NCI-H446 (cell line): ENCODE results near the gene TAX1BP1.
"Not testable (repeated sequence)": the region's sequence is repeated elsewhere in the genome, so short reads cannot be mapped to it uniquely, and the experiment has no call there.

Source experiments
- DNase-seq, 2 experiments: peaks; one replicate each; lab custom pipeline; 2025; lab: John Stamatoyannopoulos, UW

TAX1BP1 gene

GRCh38 chr7:27739301-27739908 lies 557 bp upstream of the TAX1BP1 start:
- no peak for DNase-seq

GRCh38 chr7:27740449-27741086 lies 606 bp downstream of the TAX1BP1 start:
- DNase-seq = peak; percentile 27 to 68

- DNase-seq = not testable (repeated sequence)
Observed at GRCh38 chr7:27742091-27742710, 2.2 kb downstream of the TAX1BP1 start.

- peak in 1 of 2 experiments; percentile 28 for DNase-seq
Observed at GRCh38 chr7:27745064-27745583, 5.2 kb downstream of the TAX1BP1 start.

- DNase-seq = no peak
Observed at GRCh38 chr7:27746486-27746885, 6.5 kb downstream of the TAX1BP1 start.

- no peak for DNase-seq
Observed at GRCh38 chr7:27746978-27747377, 7.0 kb downstream of the TAX1BP1 start.

GRCh38 chr7:27747589-27748368 lies 7.8 kb downstream of the TAX1BP1 start:
- no peak for DNase-seq

GRCh38 chr7:27750316-27750715 lies 10.4 kb downstream of the TAX1BP1 start:
- DNase-seq = no peak

- DNase-seq = no peak
Observed at GRCh38 chr7:27751888-27752660, 12.1 kb downstream of the TAX1BP1 start.

- no peak for DNase-seq
Observed at GRCh38 chr7:27753863-27754262, 13.9 kb downstream of the TAX1BP1 start.

GRCh38 chr7:27756298-27756697 lies 16.3 kb downstream of the TAX1BP1 start:
- no peak for DNase-seq

GRCh38 chr7:27759491-27759890 lies 19.5 kb downstream of the TAX1BP1 start:
- no peak for DNase-seq

GRCh38 chr7:27762062-27762461 lies 22.1 kb downstream of the TAX1BP1 start:
- no peak for DNase-seq

GRCh38 chr7:27763983-27764508 lies 24.1 kb downstream of the TAX1BP1 start:
- DNase-seq = no peak

- no peak for DNase-seq
Observed at GRCh38 chr7:27765841-27766240, 25.9 kb downstream of the TAX1BP1 start.

GRCh38 chr7:27767374-27767773 lies 27.4 kb downstream of the TAX1BP1 start:
- no peak for DNase-seq

- DNase-seq = no peak
Observed at GRCh38 chr7:27771111-27771510, 31.1 kb downstream of the TAX1BP1 start.

- DNase-seq = no peak
Observed at GRCh38 chr7:27774717-27775328, 34.9 kb downstream of the TAX1BP1 start.

- DNase-seq = no peak
Observed at GRCh38 chr7:27775782-27776181, 35.8 kb downstream of the TAX1BP1 start.

- DNase-seq = no peak
Observed at GRCh38 chr7:27777662-27778061, 37.7 kb downstream of the TAX1BP1 start.

GRCh38 chr7:27779873-27780272 lies 39.9 kb downstream of the TAX1BP1 start:
- no peak for DNase-seq
